IMR-90 (cell line): ENCODE measurements around the gene ACOT7. TPM values are rescaled to one million over a fixed set of nuclear protein-coding genes. Genes with fewer than 3 reads are reported as not detected.

ENCODE experiments used
- ATAC-seq: fragments of 200-7000 bp; cut with Tn5 transposase; 2 replicates; pipeline ENCODE4 v1.9.1; 2020; ENCODE audit warnings: low read depth, mild to moderate bottlenecking, moderate library complexity
- BruUV-seq: library from RNA; stranded (reverse); fragments of 400-500 nt; replicated peaks from 2 replicates; lab custom pipeline; 2021; lab: Mats Ljungman, UMichigan
- CTCF ChIA-PET: fragments of 300-600 bp; formaldehyde crosslinking; extraction: SDS; loops from one replicate; lab custom pipeline; 2021; ENCODE audit warnings: antibody characterized with exemption; lab: Yijun Ruan, JAX
- POLR2A ChIA-PET: fragments of 300-600 bp; sonication (Branson Sonifier 250); formaldehyde crosslinking; loops from one replicate; lab custom pipeline; 2022; ENCODE audit warnings: antibody characterized with exemption; ENCODE audit not compliant: unreplicated experiment; lab: Charles Lee
- DNase-seq: peaks from one replicate; pipeline ENCODE4 v3.0.0; 2013
- H2AFZ ChIP-seq: replicated peaks from 2 replicates; pipeline ENCODE3; 2013; ENCODE audit warnings: low read length, mild to moderate bottlenecking; ENCODE audit not compliant: poor library complexity
- H2AK5ac ChIP-seq: 2 replicates; pipeline ENCODE4 v1.6.1; 2013; ENCODE audit warnings: low read depth, low read length, inconsistent platforms
- H2AK9ac ChIP-seq: replicated peaks from 2 replicates; pipeline ENCODE3; 2013; ENCODE audit warnings: mild to moderate bottlenecking, low read depth, low read length, moderate library complexity; ENCODE audit not compliant: poor library complexity
- H2BK120ac ChIP-seq: 2 replicates; pipeline ENCODE4 v1.6.1; 2013; ENCODE audit warnings: low read depth, low read length, inconsistent platforms
- H2BK15ac ChIP-seq: 3 replicates; pipeline ENCODE4 v1.6.1; 2013; ENCODE audit warnings: low read depth, low read length, inconsistent platforms
- H2BK20ac ChIP-seq: 2 replicates; pipeline ENCODE4 v1.6.1; 2013; ENCODE audit warnings: low read depth, mild to moderate bottlenecking, inconsistent platforms, low read length, moderate library complexity
- H2BK5ac ChIP-seq: 2 replicates; pipeline ENCODE4 v1.6.1; 2013; ENCODE audit warnings: mild to moderate bottlenecking, low read depth, low read length, inconsistent platforms; ENCODE audit not compliant: poor library complexity, severe bottlenecking
- H3K14ac ChIP-seq: replicated peaks from 2 replicates; pipeline ENCODE4 v1.6.1; 2013; ENCODE audit warnings: low read depth, low read length, inconsistent platforms
- H3K18ac ChIP-seq: 2 replicates; pipeline ENCODE4 v1.6.1; 2013; ENCODE audit warnings: low read depth, low read length, control low read depth
- H3K23ac ChIP-seq: 2 replicates; pipeline ENCODE4 v1.6.1; 2013; ENCODE audit warnings: low read depth, low read length, inconsistent platforms
- H3K27ac ChIP-seq: 2 replicates; pipeline ENCODE4 v1.5.1; 2013; ENCODE audit warnings: mild to moderate bottlenecking, control low read depth, low read length; ENCODE audit not compliant: insufficient read depth
- H3K27me3 ChIP-seq: 2 replicates; pipeline ENCODE4 v1.6.1; 2013; ENCODE audit warnings: low read length; ENCODE audit not compliant: control insufficient read depth, insufficient read depth
- H3K36me3 ChIP-seq: 2 replicates; pipeline ENCODE4 v1.6.1; 2013; ENCODE audit warnings: low read length, mixed read lengths; ENCODE audit not compliant: control insufficient read depth, insufficient read depth
- H3K4ac ChIP-seq: 2 replicates; pipeline ENCODE4 v1.6.1; 2013; ENCODE audit warnings: low read depth, low read length, inconsistent platforms
- H3K4me1 ChIP-seq: 2 replicates; pipeline ENCODE4 v1.6.1; 2013; ENCODE audit warnings: low read length, mixed read lengths; ENCODE audit not compliant: control insufficient read depth, insufficient read depth
- H3K4me2 ChIP-seq: 2 replicates; pipeline ENCODE4 v1.6.1; 2013; ENCODE audit warnings: low read depth, mild to moderate bottlenecking, control low read depth, low read length, moderate library complexity
- H3K4me3 ChIP-seq: 2 replicates; pipeline ENCODE4 v1.5.1; 2013; ENCODE audit warnings: low read depth, mild to moderate bottlenecking, control low read depth, low read length, moderate library complexity; ENCODE audit not compliant: insufficient read depth
- H3K56ac ChIP-seq: 2 replicates; pipeline ENCODE4 v1.6.1; 2013; ENCODE audit warnings: low read length, inconsistent platforms; ENCODE audit not compliant: insufficient read depth; ENCODE audit errors: extremely low read depth
- H3K79me1 ChIP-seq, 2 experiments: 2 replicates each; pipeline ENCODE4 v1.6.1; 2013; ENCODE audit warnings: low read length in 2 of 2, inconsistent platforms in 1 of 2, low read depth in 1 of 2
- H3K9ac ChIP-seq: 2 replicates; pipeline ENCODE4 v1.6.1; 2013; ENCODE audit warnings: low read depth, low read length, control low read depth
- H3K9me1 ChIP-seq: 2 replicates; pipeline ENCODE4 v1.6.1; 2013; ENCODE audit warnings: low read length, inconsistent platforms; ENCODE audit not compliant: insufficient read depth
- H3K9me3 ChIP-seq: 2 replicates; pipeline ENCODE4 v1.6.1; 2013; ENCODE audit warnings: low read length; ENCODE audit not compliant: control insufficient read depth, insufficient read depth
- H4K20me1 ChIP-seq: 2 replicates; pipeline ENCODE4 v1.6.1; 2013; ENCODE audit warnings: low read length, inconsistent platforms; ENCODE audit not compliant: insufficient read depth
- H4K5ac ChIP-seq: 2 replicates; pipeline ENCODE4 v1.6.1; 2013; ENCODE audit warnings: mild to moderate bottlenecking, low read depth, low read length, control low read depth
- H4K8ac ChIP-seq, 2 experiments: 2 replicates each; pipeline ENCODE4 v1.6.1; 2013; ENCODE audit warnings: low read depth in 2 of 2, low read length in 2 of 2, control low read depth in 1 of 2, inconsistent platforms in 1 of 2
- H4K91ac ChIP-seq: 2 replicates; pipeline ENCODE4 v1.6.1; 2013; ENCODE audit warnings: low read depth, low read length, inconsistent platforms; ENCODE audit not compliant: insufficient read depth
- BHLHE40 ChIP-seq: fragments of 150-350 bp; IDR thresholded peaks from 2 replicates; pipeline ENCODE4 v1.6.1; 2016; ENCODE audit warnings: mild to moderate bottlenecking, low read depth, low read length
- CEBPB ChIP-seq: IDR thresholded peaks from 2 replicates; pipeline ENCODE4 v1.6.1; 2012; ENCODE audit warnings: low read depth, low read length, improper control_type of control experiment
- CHD1 ChIP-seq: IDR thresholded peaks from 2 replicates; pipeline ENCODE4 v1.6.1; 2012; ENCODE audit warnings: low read depth, low read length, improper control_type of control experiment
- CTCF ChIP-seq: conservative IDR thresholded peaks from 2 replicates; pipeline ENCODE4 v1.5.1; 2012; ENCODE audit warnings: mild to moderate bottlenecking, low read depth, low read length, improper control_type of control experiment
- ELK1 ChIP-seq: fragments of 150-350 bp; IDR thresholded peaks from 2 replicates; pipeline ENCODE4 v1.6.1; 2016; ENCODE audit warnings: low read depth, mild to moderate bottlenecking, low read length, moderate library complexity, borderline replicate concordance
- FOS ChIP-seq: fragments of 150-350 bp; IDR thresholded peaks from 2 replicates; pipeline ENCODE4 v1.6.1; 2016; ENCODE audit warnings: low read depth, low read length
- MAFK ChIP-seq: IDR thresholded peaks from 2 replicates; pipeline ENCODE4 v1.6.1; 2012; ENCODE audit warnings: low read depth, low read length, improper control_type of control experiment
- MAZ ChIP-seq: IDR thresholded peaks from 2 replicates; pipeline ENCODE4 v1.6.1; 2012; ENCODE audit warnings: low read depth, mild to moderate bottlenecking, low read length, improper control_type of control experiment, moderate library complexity, borderline replicate concordance
- MXI1 ChIP-seq: IDR thresholded peaks from 2 replicates; pipeline ENCODE4 v1.6.1; 2012; ENCODE audit warnings: low read depth, mild to moderate bottlenecking, low read length, moderate library complexity, borderline replicate concordance
- NFE2L2 ChIP-seq: fragments of 150-350 bp; IDR thresholded peaks from 2 replicates; pipeline ENCODE4 v1.6.1; 2016; ENCODE audit warnings: low read depth, mild to moderate bottlenecking, low read length
- POLR2A ChIP-seq: IDR thresholded peaks from 2 replicates; pipeline ENCODE4 v1.6.1; 2012; ENCODE audit warnings: mild to moderate bottlenecking, low read depth, low read length
- RCOR1 ChIP-seq: IDR thresholded peaks from 2 replicates; pipeline ENCODE4 v1.6.1; 2012; ENCODE audit warnings: mild to moderate bottlenecking, low read length, improper control_type of control experiment; ENCODE audit not compliant: insufficient replicate concordance
- RFX5 ChIP-seq: IDR thresholded peaks from 2 replicates; pipeline ENCODE4 v1.8.0; 2012; ENCODE audit warnings: low read depth, mild to moderate bottlenecking, low read length, moderate library complexity
- SMC3 ChIP-seq: fragments of 150-350 bp; IDR thresholded peaks from 2 replicates; pipeline ENCODE4 v1.6.1; 2016; ENCODE audit warnings: low read depth, mild to moderate bottlenecking, antibody characterized with exemption, low read length, moderate library complexity
- USF2 ChIP-seq: fragments of 150-350 bp; IDR thresholded peaks from 2 replicates; pipeline ENCODE4 v1.6.1; 2017; ENCODE audit warnings: mild to moderate bottlenecking, antibody characterized with exemption, low read length, low read depth
- WGBS, 2 experiments: methylation state at CpG; one replicate each; pipeline versions ENCODE4 v1.1.5 to v1.1.7; 2013; ENCODE audit warnings: missing lambda C conversion rate in 2 of 2; ENCODE audit not compliant: insufficient read length in 1 of 2; ENCODE audit errors: extremely low coverage in 2 of 2; 5-methylcytosine and 5-hydroxymethylcytosine counted together
- dilution Hi-C: fragments of 300-500 bp; cut with HindIII; formaldehyde crosslinking; loops from one replicate; pipeline ENCODE4 v1.14.3; 2018; ENCODE audit warnings: low sequenced_read_pairs; ENCODE audit not compliant: unreplicated experiment
- in situ Hi-C: fragments of 300-500 bp; cut with MboI; formaldehyde crosslinking; loops from 3 replicates; pipeline ENCODE4 v1.14.3; 2019; ENCODE audit warnings: low sequenced_read_pairs, inconsistent platforms, mixed read lengths
- intact Hi-C: fragments of 100-400 bp; cut with micrococcal nuclease; formaldehyde crosslinking; loops from 2 replicates; pipeline ENCODE4 v1.10.0; 2022
- polyA plus RNA-seq, 3 experiments: library from polyadenylated mRNA; depleted of rRNA; stranded (reverse); fragments of >200 nt; gene quantifications; 2 replicates each; pipeline ENCODE4 v1.2.3, GENCODE V29; 2012; ENCODE audit warnings: low replicate concordance in 1 of 3
- total RNA-seq: library from RNA; depleted of rRNA; stranded (reverse); fragments of >200 nt; gene quantifications from 2 replicates; pipeline ENCODE4 v1.2.3, GENCODE V29; 2012

Gene ACOT7
- total and polyA plus RNA-seq, 2 of the 4 experiments (the other 2 are of a cell fraction): 51.6 to 242 TPM

- in situ Hi-C loops (loop anchor here (10.0 kb wide), 1 partner anchor 154 kb away; no protein-coding TSS in a partner anchor), dilution Hi-C loops (no loop called here), intact Hi-C loops (no loop called here)
- Histone ChIP-seq H4K8ac (no peak overlapping the region), H4K20me1 (peaks cover 15% of the 10 kb centered on the region), H2BK20ac (no peak overlapping the region), H4K91ac (no peak overlapping the region), H3K27ac (no peak overlapping the region), H3K9me3 (no peaks in the 10 kb centered on the region), H3K23ac (no peak overlapping the region), H3K14ac (no peak overlapping the region), H3K79me1 (no peaks in the 10 kb centered on the region), H2BK120ac (no peak overlapping the region), H3K27me3 (peaks cover 34% of the 10 kb centered on the region), H2BK5ac (no peak overlapping the region), H2AFZ (no peak overlapping the region), H3K4ac (no peak overlapping the region), H3K4me2 (no peak overlapping the region), H3K9me1 (no peaks in the 10 kb centered on the region), H3K36me3 (no peaks in the 10 kb centered on the region), H4K5ac (no peak overlapping the region), H3K18ac (no peak overlapping the region), H2AK9ac (no peak overlapping the region), H2AK5ac (no peak overlapping the region), H2BK15ac (no peak overlapping the region), H3K9ac (no peak overlapping the region), H3K4me1 (no peaks in the 10 kb centered on the region), H3K4me3 (no peak overlapping the region), H3K56ac (no peak overlapping the region)
- CTCF ChIA-PET: interaction anchor here (0.6 kb wide), 2 partner anchors 45 to 89 kb away, joined by 3 to 9 read pairs; no protein-coding TSS in a partner anchor
- DNase-seq (no peak), ATAC-seq (no peak)
- TF ChIP-seq NFE2L2 (no peak), RFX5 (no peak), SMC3 (no peak), BHLHE40 (no peak), ELK1 (no peak), MAFK (no peak), CHD1 (no peak), USF2 (no peak), MXI1 (no peak), MAZ (no peak), FOS (no peak), CEBPB (no peak), CTCF (no peak), RCOR1 (no peak), POLR2A (no peak)
- BruUV-seq: no TSS peak
- 74% methylated on average over 3 of the region's 19 CpGs; no CpG with 5 or more reads in 1 of the 2 experiments for WGBS, 2 experiments
- POLR2A ChIA-PET: no interaction called here
Observed at GRCh38 chr1:6251233-6251632, 142.3 kb downstream of the ACOT7 start.
